ENCODE data around the gene LEFTY1.
"Not testable (repeated sequence)": the region's sequence is repeated elsewhere in the genome, so short reads cannot be mapped to it uniquely, and the experiment has no call there.

The LEFTY1 gene

GRCh38 chr1:225914947-225915346 lies 26.0 kb upstream of the LEFTY1 start:
- no peak for DNase-seq

- no peak for DNase-seq
Measured at GRCh38 chr1:225914391-225914790, 25.4 kb upstream of the LEFTY1 start.

DNA sequence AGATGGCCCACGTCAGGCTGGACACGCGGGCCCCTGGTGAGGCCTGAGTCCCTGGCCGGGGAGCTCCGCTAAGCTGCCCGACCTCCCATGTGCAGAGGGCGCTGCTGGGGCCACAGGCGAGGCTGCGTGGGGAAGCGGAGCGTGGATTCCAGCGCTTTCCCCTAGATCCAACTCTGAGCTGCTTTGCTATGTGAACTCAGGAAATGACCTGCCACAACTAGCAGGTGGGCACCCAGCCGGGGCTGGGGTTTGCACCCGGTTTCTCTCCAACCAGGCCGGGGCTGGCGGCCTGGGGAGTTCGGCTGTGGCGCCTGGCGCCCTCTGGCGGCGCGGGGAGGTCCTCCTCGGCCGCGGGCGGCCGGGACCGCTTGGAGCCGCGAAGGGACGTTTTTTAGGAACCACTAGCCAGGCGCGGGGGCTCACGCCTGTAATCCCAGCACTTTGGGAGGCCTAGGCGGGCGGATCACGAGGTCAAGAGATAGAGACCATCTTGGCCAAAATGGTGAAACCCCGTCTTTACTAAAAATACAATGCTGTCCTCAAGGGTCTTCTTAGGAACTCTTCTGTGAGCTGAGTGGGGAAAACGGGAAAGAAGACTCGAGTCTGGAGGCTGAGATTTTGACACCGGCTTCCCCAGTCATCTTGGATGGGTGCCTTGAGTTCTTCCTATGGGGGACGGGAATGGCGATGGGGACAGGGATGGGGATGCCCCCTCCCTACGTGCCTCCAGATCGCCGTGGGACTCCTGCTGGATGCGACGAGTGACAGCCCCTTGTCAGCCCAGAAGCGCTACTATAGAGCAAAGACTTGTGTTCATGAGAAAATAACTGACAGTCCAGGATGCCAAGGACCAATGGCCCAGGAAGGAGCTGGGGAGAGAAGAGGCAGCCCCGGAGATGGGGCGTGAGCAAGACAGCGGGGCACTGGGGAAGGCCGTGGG lies 22.5 kb upstream of the LEFTY1 start:
- peak; percentile 84 for DNase-seq

DNA sequence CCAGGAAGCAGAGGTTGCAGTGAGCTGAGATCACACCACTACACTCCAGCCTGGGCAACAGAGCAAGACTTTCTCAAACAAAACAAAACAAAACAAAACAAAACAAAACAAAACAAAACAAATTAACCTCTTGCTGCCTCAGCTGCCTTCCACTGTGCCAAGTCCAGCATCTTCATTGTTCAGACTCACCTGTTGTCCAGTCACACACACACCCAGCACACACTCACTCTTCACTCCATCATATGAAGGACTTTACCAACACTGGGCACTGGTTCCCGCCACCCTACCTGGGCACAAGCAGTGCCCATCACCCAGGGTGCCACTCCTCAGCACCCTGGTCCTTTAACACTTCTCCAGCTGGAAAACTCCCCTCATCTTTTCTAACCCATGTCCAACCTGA lies 20.5 kb upstream of the LEFTY1 start:
- DNase-seq = no peak

GRCh38 chr1:225908773-225909172 lies 19.8 kb upstream of the LEFTY1 start:
- DNase-seq = no peak

DNA sequence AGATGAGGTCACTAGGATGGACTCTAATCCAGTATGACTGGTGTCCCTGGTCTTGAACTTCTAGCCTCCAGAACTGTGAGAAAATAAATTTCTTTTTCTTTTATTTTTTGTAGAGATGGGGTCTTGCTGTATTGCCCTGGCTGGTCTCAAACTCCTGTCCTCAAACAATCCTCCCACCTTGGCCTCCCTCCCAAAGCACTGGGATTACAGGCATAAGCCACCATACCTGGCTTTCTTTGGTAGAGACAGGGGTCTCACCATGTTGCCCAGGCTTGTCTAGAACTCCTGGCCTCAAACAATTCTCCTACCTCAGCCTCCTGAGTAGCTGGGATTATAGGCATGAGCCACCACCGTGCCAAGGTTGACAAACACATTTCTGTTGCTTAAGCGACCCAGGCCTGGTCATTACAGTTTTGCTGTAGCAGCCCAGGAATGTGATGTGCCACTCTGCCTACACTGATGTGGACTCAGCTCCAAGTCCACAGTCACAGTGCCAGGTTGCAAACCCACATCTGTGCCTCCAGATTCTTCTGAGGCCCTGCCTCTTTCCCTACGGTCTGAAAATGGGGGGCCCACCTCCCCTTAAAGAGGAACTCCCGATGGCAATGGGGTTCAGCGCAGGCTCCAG lies 19.2 kb upstream of the LEFTY1 start:
- no peak for DNase-seq

DNA sequence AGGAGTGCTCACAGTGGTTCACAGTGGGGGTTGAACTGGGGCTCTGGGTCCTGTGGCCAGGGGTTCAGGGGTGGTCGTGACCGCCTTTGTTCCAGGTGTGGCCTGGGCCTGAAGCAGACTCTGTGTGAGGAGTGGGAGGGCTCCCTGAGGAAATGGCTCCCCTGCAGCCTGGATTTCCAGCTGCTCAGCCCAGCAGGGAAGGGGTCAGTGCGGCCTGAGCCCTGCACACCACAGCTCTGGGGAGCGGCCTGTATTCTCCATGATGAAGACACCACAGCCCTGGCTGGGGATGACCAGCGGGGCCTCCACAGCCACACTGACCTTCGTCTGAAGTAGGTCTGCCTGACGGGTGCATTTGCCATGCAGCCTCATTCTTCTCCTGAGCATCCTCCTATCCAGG lies 18.4 kb upstream of the LEFTY1 start:
- DNase-seq = no peak

DNA sequence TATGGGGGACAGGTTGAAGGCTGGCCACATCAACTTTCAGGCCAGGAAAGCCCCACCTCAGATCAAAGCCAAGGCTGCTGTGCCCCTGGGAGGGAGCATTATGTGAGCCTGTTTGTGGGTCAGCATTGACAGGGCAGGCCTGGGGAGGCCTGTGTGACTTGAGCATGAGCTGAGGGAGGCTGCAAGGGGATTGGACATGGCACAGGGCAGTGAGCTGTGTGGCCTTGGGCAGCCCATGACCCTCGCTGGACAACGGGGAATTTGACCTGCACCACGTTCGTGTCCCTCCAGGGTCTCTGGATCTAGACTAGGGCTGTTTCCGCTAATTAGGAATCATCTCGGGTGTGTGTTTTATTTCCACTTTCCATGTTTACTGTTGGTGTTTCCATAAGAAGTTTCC lies 17.5 kb upstream of the LEFTY1 start:
- DNase-seq = no peak

GRCh38 chr1:225903623-225904022 lies 14.7 kb upstream of the LEFTY1 start:
- DNase-seq = no peak

DNA sequence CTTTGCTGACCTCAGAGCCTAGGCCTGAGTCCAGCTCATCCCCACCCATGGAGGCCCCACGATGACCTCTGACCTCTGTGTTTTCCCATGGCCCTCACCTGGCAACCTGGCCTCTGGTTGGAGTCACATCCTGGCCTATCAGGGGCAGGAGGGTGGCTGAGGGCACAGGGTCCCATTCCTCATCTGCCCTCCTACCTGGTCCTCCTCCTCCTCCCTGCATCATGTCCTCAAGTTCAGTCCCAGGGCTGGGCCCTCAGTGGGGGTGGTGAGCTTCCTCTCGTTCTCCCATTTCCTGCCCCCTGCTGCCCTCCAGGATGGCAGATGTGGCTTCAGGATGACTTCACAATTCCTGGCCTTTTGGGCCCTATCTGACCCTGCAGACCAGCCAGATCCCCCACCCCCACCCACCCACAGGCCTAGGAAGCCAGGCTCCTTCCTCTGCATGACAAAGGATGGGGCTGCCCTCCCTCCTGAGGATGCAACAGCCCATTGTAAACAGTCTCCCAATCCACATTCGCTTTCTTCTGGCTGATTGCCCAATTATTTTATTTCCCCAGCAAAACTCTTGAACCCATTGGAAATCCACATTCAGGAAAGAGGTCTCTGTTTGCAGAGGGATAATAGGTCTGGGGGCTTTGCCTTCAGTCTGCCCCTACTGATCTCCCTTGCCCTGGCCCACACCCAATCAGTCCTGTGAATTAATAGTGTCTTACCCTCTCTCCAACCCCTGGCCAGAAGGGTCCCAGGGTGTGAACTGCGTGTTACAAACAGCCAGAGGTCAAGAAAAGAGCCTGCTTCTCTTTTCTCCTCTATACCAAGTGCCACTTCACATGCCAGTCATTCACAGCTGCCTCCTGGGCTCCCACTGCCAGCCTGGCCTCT lies 10.3 kb upstream of the LEFTY1 start:
- no peak for DNase-seq

DNA sequence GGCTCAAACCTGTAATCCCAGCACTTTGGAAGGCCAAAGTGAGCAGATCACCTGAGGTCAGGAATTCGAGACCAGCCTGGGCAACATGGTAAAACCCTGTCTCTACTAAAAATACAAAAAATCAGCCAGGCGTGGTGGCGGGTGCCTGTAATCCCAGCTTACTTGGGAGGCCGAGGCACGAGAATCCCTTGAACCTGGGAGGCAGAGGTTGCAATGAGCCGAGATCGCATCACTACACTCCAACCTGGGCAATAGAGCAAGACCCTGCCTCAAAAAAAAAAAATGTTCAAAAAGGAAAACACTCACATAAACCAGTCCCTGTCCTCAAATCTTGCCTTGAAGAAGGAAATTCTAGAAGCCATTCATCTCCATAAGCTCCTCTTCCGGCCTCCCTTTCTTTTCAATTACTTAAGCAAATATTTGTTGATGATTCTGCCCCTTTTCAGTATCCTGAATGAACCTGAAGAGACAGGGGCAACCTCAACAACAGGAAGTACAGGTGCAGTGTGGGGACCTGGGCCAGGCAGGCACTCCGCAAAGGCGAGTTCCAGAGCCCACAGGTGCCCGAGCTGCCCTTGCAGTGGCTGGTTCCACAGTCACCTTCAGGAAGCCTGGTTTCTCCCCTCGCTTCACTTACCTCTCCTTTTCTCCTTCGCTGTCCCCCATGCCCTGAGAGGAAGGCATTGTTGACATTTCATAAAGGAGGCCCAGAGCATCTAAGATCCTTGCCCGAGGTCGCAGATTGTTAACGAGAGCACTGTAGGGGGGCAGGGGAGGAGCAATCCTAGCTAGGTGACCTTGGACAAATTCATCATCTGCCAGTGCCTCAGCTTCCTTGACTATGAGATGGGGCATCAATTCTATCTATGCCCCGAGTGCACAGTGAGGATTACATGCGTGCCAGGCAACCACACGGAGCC lies 8.9 kb upstream of the LEFTY1 start:
- DNase-seq = no peak

GRCh38 chr1:225896937-225897549 lies 8.1 kb upstream of the LEFTY1 start:
- DNase-seq = peak; percentile 54

- DNase-seq = no peak
Measured at GRCh38 chr1:225896494-225896893, 7.5 kb upstream of the LEFTY1 start.

GRCh38 chr1:225892307-225892706 lies 3.4 kb upstream of the LEFTY1 start:
- DNase-seq = no peak

- no peak for DNase-seq
Measured at GRCh38 chr1:225891229-225891972, 2.5 kb upstream of the LEFTY1 start.

DNA sequence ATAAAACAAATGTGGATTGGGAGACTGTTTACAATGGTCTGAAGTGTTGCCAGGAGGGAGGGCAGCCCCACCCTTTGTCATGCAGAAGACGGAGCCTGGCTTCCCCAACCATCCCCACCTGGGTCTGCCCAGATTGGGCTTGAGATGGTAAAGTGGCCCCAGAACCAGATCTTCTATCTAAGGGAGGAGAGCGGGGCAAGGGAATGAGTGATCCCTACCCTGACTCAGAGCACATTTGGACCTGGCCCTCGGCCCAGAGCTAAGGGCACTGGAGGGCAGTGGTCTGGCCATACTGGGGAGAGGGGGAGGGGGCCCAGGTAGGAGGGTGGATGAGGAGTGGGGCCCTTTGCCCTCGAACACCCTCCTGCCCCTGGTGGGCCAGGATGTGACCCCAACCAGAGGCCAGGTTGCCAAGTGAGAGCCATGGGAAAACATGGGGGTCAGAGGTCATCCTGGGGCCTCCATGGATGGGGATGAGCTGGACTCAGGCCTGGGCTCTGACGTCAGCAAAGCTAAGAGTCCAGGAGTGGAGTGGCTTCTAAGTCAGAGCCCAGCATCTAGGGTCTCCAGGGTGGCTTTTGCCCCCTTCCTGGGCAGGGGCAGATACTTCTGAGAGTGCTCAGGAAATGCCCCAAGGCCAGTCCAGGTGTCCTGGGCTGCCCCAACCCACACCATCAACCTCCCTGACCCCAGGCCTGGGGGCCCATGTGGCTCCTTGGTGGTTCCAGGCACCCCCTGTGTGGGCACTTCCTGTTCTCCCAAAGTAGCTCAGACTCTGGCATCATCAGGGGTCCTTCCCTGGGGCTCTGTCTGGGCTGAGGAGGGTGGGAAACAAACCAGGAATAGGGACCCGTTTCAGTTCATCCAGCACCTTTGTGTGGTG lies 1.6 kb upstream of the LEFTY1 start:
- DNase-seq = no peak

DNA sequence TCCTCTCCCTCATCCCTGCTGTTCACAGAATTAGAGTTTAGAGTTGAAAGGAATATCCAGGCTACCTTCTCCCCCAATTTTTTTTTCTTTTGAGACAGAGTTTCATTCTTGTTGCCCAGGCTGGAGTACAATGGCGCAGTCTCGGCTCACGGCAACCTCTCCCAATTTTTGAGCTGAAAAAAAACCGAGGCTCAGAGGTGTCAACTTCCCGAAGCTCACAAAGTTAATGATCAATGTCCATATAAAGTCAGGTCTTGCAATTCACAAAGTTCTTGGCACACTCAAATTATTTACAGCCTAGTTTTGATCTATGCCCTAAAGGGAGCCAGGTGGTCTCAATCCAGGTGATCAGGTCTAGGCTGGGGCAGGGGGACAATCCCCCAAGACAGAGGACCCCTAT lies 797 bp upstream of the LEFTY1 start:
- DNase-seq = no peak

GRCh38 chr1:225888289-225888897 lies 553 bp downstream of the LEFTY1 start:
- no peak for DNase-seq

DNA sequence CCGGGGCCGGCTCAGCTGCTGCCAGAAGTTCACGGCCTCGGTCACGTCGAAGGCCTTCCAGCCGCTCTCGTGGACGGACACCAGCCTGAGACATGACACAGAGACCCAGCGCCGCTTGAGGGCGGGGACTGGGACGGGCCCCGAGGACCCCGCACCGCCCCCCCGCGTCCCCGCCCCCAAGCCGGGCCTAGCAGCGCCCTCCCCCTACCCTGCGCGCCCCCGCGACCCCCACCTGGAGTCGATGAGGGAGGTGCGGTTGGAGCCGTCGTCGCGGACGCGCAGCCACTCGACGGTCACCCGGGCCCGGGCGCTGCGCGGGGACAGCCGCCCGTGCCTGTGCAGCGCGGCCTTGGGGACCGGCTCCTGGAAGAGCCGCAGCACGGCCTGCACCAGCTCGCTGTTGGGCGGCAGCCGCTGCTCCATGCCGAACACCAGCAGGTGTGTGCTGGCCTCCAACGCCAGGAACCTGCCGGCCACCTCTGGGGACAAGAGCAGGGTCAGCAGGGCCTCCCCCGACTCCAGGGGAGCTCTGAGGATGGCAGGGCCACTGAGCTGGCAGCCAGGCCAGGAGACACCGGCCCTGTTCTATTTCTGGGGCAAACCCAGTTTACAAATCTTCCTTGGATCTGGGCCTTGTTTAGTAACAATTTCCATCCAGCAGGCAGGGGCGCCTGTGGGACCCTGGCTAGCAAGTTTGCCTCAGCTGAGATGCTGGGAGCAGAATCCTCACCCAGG lies 1.2 kb downstream of the LEFTY1 start:
- not testable (repeated sequence) for DNase-seq

Data from activated CD4-positive, CD25-positive, alpha-beta regulatory T cell treated with anti-CD3 and anti-CD28 coated beads, Interleukin-2, amount 50 U/mL, for 72 hours (primary cell).